Neural cell (in vitro differentiated cells): ENCODE measurements around the gene CACNB2. TPM values are rescaled to one million over a fixed set of nuclear protein-coding genes. Genes with fewer than 3 reads are reported as not detected.

Source experiments
- H2AFZ ChIP-seq: fragments of 200-600, 300-800 bp; sonication (generic), shearing (Covaris generic); 2 replicates; pipeline ENCODE4 v1.6.0; 2014; ENCODE audit warnings: low read depth, mild to moderate bottlenecking, antibody characterized with exemption, low read length, moderate library complexity
- H3F3A ChIP-seq: fragments of 200-600 bp; shearing (Covaris generic); 2 replicates; pipeline ENCODE4 v1.6.1; 2016; ENCODE audit warnings: mild to moderate bottlenecking, moderate library complexity, mixed read lengths, antibody characterized with exemption, low read length; ENCODE audit not compliant: insufficient read depth, poor library complexity, severe bottlenecking
- H3K27ac ChIP-seq: fragments of 200-600, 300-800 bp; sonication (generic), shearing (Covaris generic); 2 replicates; pipeline ENCODE4 v1.5.1; 2014; ENCODE audit warnings: mild to moderate bottlenecking, low read length, moderate library complexity
- H3K27me3 ChIP-seq: fragments of 300-800, 200-600 bp; sonication (generic), shearing (Covaris generic); 2 replicates; pipeline ENCODE4 v1.6.0; 2014; ENCODE audit warnings: mild to moderate bottlenecking, low read depth, low read length, moderate library complexity; ENCODE audit not compliant: insufficient read depth
- H3K36me3 ChIP-seq: fragments of 300-800, 200-600 bp; sonication (generic), shearing (Covaris generic); 2 replicates; pipeline ENCODE4 v1.5.1; 2014; ENCODE audit warnings: mild to moderate bottlenecking, antibody characterized with exemption, low read length, moderate library complexity; ENCODE audit not compliant: insufficient read depth
- H3K4me2 ChIP-seq: fragments of 300-800, 200-600 bp; sonication (generic), shearing (Covaris generic); 2 replicates; pipeline ENCODE4 v1.6.0; 2014; ENCODE audit warnings: mild to moderate bottlenecking, low read length
- H3K4me3 ChIP-seq: fragments of 300-800, 200-600 bp; sonication (generic), shearing (Covaris generic); 2 replicates; pipeline ENCODE4 v1.5.1; 2014; ENCODE audit warnings: mild to moderate bottlenecking, low read length, moderate library complexity
- H3K79me2 ChIP-seq: fragments of 200-600 bp; shearing (Covaris generic); replicated peaks from 2 replicates; pipeline ENCODE4 v1.6.0; 2014; ENCODE audit warnings: mild to moderate bottlenecking, low read length, moderate library complexity; ENCODE audit not compliant: insufficient read depth
- H3K9ac ChIP-seq: fragments of 300-800, 200-600 bp; sonication (generic), shearing (Covaris generic); 2 replicates; pipeline ENCODE4 v1.6.1; 2016; ENCODE audit warnings: mild to moderate bottlenecking, low read length, mixed read lengths
- H3K9me2 ChIP-seq: fragments of 200-600 bp; shearing (Covaris generic); 2 replicates; pipeline ENCODE4 v1.6.1; 2016; ENCODE audit warnings: mild to moderate bottlenecking, low read length, mixed read lengths; ENCODE audit not compliant: insufficient read depth
- H3K9me3 ChIP-seq: fragments of 200-600, 300-800 bp; sonication (generic), shearing (Covaris generic); 2 replicates; pipeline ENCODE4 v1.6.1; 2016; ENCODE audit warnings: mild to moderate bottlenecking, mixed run types, low read length, moderate library complexity, mixed read lengths
- H4K20me1 ChIP-seq: fragments of 200-600 bp; shearing (Covaris generic); 2 replicates; pipeline ENCODE4 v1.6.1; 2016; ENCODE audit warnings: mild to moderate bottlenecking, mixed run types; ENCODE audit not compliant: insufficient read depth
- EP300 ChIP-seq: fragments of 450-650 bp; conservative IDR thresholded peaks from 2 replicates; pipeline ENCODE4 v1.6.1; 2014; ENCODE audit warnings: antibody characterized with exemption, mild to moderate bottlenecking, moderate library complexity; ENCODE audit not compliant: poor library complexity, severe bottlenecking
- EZH2 ChIP-seq: fragments of 200-600, 300-800 bp; shearing (Covaris generic), sonication (generic); IDR thresholded peaks from 2 replicates; pipeline ENCODE4 v1.6.1; 2014; ENCODE audit warnings: antibody characterized with exemption, low read length, borderline replicate concordance, mild to moderate bottlenecking; ENCODE audit not compliant: insufficient read depth, poor library complexity, severe bottlenecking
- MXI1 ChIP-seq: fragments of 450-650 bp; conservative IDR thresholded peaks from 2 replicates; pipeline ENCODE4 v1.6.1; 2014; ENCODE audit warnings: antibody characterized with exemption, mild to moderate bottlenecking; ENCODE audit not compliant: poor library complexity, severe bottlenecking
- POLR2AphosphoS5 ChIP-seq: IDR thresholded peaks from 2 replicates; pipeline ENCODE4 v1.6.1; 2012
- RAD21 ChIP-seq: fragments of 450-650 bp; conservative IDR thresholded peaks from 2 replicates; pipeline ENCODE4 v1.6.1; 2014; ENCODE audit warnings: antibody characterized with exemption, mild to moderate bottlenecking, moderate library complexity
- SMC3 ChIP-seq: fragments of 450-650 bp; conservative IDR thresholded peaks from 2 replicates; pipeline ENCODE4 v1.6.1; 2014; ENCODE audit warnings: antibody characterized with exemption, mild to moderate bottlenecking, moderate library complexity; ENCODE audit not compliant: poor library complexity
- TAF1 ChIP-seq: IDR thresholded peaks from 2 replicates; pipeline ENCODE4 v1.6.1; 2012; ENCODE audit warnings: low read depth
- polyA plus RNA-seq: library from polyadenylated mRNA; depleted of rRNA; stranded (reverse); fragments of >200 nt; gene quantifications from 2 replicates; pipeline ENCODE4 v1.2.3, GENCODE V29; 2014
- TF ChIP-seq, protein P1 (sequence below): IDR thresholded peaks from 2 replicates; pipeline ENCODE4 v1.6.1; 2012; ENCODE audit warnings: borderline replicate concordance
- TF ChIP-seq, protein P2 (sequence below): fragments of 450-650 bp; IDR thresholded peaks from 2 replicates; pipeline ENCODE4 v1.5.1; 2014; ENCODE audit warnings: antibody characterized with exemption, mild to moderate bottlenecking, moderate library complexity; ENCODE audit not compliant: poor library complexity, severe bottlenecking

The CACNB2 gene
- polyA plus RNA-seq, 1 donor from 2014 or later: 14.3 TPM

DNA sequence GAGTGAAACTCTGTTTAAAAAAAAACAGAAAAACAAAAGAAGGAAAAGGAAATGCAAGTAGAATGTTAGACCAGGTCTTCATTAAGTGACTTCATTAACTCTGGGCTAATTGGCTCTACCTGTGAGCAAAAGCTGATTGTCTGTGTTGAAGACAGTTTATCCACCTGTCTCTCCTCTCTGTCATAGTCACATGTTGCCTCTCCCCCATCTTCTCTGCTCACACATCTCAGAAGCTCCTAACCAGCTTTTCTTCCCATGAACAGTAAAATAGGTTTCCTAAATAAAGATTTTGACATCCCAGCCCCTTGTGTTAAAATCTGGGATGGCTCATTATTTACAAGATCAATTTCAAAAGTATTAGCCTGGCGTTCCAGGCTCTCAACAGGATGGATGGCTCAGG lies 222.7 kb downstream of the CACNB2 start:
- H2AFZ ChIP-seq: no peak overlapping the region
- no peak overlapping the region for H3K9ac ChIP-seq
- no peaks in the 10 kb centered on the region for H3K79me2 ChIP-seq
- H3K27ac ChIP-seq: no peak overlapping the region
- no peaks in the 10 kb centered on the region for H3K9me2 ChIP-seq
- no peak overlapping the region for H3K4me3 ChIP-seq
- TF ChIP-seq TAF1: no peak
- TF ChIP-seq SMC3: no peak
- TF ChIP-seq EZH2: no peak
- TF ChIP-seq EP300: no peak
- TF ChIP-seq, protein P1, sequence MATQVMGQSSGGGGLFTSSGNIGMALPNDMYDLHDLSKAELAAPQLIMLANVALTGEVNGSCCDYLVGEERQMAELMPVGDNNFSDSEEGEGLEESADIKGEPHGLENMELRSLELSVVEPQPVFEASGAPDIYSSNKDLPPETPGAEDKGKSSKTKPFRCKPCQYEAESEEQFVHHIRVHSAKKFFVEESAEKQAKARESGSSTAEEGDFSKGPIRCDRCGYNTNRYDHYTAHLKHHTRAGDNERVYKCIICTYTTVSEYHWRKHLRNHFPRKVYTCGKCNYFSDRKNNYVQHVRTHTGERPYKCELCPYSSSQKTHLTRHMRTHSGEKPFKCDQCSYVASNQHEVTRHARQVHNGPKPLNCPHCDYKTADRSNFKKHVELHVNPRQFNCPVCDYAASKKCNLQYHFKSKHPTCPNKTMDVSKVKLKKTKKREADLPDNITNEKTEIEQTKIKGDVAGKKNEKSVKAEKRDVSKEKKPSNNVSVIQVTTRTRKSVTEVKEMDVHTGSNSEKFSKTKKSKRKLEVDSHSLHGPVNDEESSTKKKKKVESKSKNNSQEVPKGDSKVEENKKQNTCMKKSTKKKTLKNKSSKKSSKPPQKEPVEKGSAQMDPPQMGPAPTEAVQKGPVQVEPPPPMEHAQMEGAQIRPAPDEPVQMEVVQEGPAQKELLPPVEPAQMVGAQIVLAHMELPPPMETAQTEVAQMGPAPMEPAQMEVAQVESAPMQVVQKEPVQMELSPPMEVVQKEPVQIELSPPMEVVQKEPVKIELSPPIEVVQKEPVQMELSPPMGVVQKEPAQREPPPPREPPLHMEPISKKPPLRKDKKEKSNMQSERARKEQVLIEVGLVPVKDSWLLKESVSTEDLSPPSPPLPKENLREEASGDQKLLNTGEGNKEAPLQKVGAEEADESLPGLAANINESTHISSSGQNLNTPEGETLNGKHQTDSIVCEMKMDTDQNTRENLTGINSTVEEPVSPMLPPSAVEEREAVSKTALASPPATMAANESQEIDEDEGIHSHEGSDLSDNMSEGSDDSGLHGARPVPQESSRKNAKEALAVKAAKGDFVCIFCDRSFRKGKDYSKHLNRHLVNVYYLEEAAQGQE: no peak
- TF ChIP-seq POLR2AphosphoS5: no peak
- no peak for TF ChIP-seq RAD21
- no peak for TF ChIP-seq MXI1
- TF ChIP-seq, protein P2, sequence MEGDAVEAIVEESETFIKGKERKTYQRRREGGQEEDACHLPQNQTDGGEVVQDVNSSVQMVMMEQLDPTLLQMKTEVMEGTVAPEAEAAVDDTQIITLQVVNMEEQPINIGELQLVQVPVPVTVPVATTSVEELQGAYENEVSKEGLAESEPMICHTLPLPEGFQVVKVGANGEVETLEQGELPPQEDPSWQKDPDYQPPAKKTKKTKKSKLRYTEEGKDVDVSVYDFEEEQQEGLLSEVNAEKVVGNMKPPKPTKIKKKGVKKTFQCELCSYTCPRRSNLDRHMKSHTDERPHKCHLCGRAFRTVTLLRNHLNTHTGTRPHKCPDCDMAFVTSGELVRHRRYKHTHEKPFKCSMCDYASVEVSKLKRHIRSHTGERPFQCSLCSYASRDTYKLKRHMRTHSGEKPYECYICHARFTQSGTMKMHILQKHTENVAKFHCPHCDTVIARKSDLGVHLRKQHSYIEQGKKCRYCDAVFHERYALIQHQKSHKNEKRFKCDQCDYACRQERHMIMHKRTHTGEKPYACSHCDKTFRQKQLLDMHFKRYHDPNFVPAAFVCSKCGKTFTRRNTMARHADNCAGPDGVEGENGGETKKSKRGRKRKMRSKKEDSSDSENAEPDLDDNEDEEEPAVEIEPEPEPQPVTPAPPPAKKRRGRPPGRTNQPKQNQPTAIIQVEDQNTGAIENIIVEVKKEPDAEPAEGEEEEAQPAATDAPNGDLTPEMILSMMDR: no peak
- no peaks in the 10 kb centered on the region for H4K20me1 ChIP-seq
- no peaks in the 10 kb centered on the region for H3K27me3 ChIP-seq
- no peak overlapping the region for H3K4me2 ChIP-seq
- H3K9me3 ChIP-seq: no peaks in the 10 kb centered on the region
- H3F3A ChIP-seq: no peaks in the 10 kb centered on the region
- no peaks in the 10 kb centered on the region for H3K36me3 ChIP-seq

DNA sequence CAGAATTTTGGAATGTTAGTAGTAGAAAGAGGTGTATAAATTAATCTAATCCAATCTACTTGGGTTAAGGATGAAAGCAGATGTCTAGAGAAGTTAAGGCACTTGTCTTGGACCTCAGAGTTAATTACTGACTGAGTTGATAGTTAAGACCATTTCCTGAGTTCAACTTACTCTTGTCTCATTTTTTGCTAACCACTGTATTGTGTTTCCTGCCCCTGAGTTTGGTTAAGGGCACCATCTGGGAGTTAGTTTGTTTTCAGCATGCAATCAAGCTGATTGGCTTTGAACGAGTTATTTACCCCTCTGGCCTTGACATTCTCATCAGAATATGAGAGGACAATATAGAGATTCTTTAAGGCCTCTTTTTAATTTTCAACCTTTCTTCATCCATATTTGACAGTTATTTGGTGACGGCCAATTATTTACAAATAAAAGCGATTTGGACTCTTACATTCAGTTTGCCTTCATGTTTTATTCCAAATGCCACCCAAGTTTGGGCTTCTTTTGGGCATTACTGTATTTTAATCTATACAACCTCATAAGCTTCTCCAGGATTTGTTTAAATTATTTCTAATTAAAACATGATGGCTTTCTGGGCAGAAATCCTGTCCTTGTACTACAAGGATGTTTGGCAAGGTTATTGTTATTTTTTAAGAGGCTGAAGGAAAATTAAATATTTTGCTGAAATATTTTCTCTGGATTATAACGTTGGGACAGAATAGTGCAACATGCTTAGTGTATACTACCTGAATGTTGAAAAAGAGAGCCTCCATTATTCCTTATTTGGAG lies 225.0 kb downstream of the CACNB2 start:
- no peak overlapping the region for H3K9ac ChIP-seq
- TF ChIP-seq RAD21 (no peak), EZH2 (no peak), POLR2AphosphoS5 (no peak), SMC3 (no peak), MXI1 (no peak), TAF1 (no peak), EP300 (no peak)
- TF ChIP-seq, protein P2: no peak
- TF ChIP-seq, protein P1: no peak
- H3K27me3 ChIP-seq: no peaks in the 10 kb centered on the region
- H3K36me3 ChIP-seq: no peaks in the 10 kb centered on the region
- no peaks in the 10 kb centered on the region for H3F3A ChIP-seq
- no peaks in the 10 kb centered on the region for H4K20me1 ChIP-seq
- no peaks in the 10 kb centered on the region for H3K9me3 ChIP-seq
- H3K4me3 ChIP-seq: no peak overlapping the region
- no peaks in the 10 kb centered on the region for H3K9me2 ChIP-seq
- H3K27ac ChIP-seq: no peak overlapping the region
- H3K79me2 ChIP-seq: no peaks in the 10 kb centered on the region
- no peak overlapping the region for H2AFZ ChIP-seq
- no peak overlapping the region for H3K4me2 ChIP-seq
